Trophoblast cell (in vitro differentiated cells and primary cell): ENCODE results near the gene TMEM248.
A peak's percentile ranks its signal among the peaks of the same experiment; 100 is the strongest.

Source experiments
- DNase-seq, 2 donors: peaks; one replicate each; pipeline ENCODE4 v3.0.0-alpha.2; 2016
- H2AFZ ChIP-seq: 2 replicates; pipeline ENCODE4 v1.6.1; 2013; ENCODE audit warnings: low read length, moderate library complexity, mild to moderate bottlenecking; ENCODE audit not compliant: insufficient read depth, poor library complexity
- H2AK5ac ChIP-seq: 2 replicates; pipeline ENCODE4 v1.6.1; 2013; ENCODE audit warnings: mild to moderate bottlenecking, low read length
- H2BK120ac ChIP-seq: 2 replicates; pipeline ENCODE4 v1.6.1; 2013; ENCODE audit warnings: low read length, mild to moderate bottlenecking, moderate library complexity; ENCODE audit not compliant: insufficient read depth, poor library complexity
- H2BK12ac ChIP-seq: 2 replicates; pipeline ENCODE4 v1.6.1; 2013; ENCODE audit warnings: mild to moderate bottlenecking, low read length, moderate library complexity
- H2BK5ac ChIP-seq: 2 replicates; pipeline ENCODE4 v1.6.1; 2013; ENCODE audit warnings: low read length, low read depth, moderate library complexity, mild to moderate bottlenecking; ENCODE audit not compliant: poor library complexity
- H3K14ac ChIP-seq: 2 replicates; pipeline ENCODE4 v1.6.1; 2013; ENCODE audit warnings: mild to moderate bottlenecking, low read length
- H3K18ac ChIP-seq: 2 replicates; pipeline ENCODE4 v1.6.1; 2013; ENCODE audit warnings: mild to moderate bottlenecking, low read length
- H3K23ac ChIP-seq: 2 replicates; pipeline ENCODE4 v1.6.1; 2013; ENCODE audit warnings: low read length
- H3K27ac ChIP-seq: 2 replicates; pipeline ENCODE4 v1.5.1; 2013; ENCODE audit warnings: low read depth, mild to moderate bottlenecking, inconsistent platforms, low read length, moderate library complexity
- H3K27me3 ChIP-seq: 2 replicates; pipeline ENCODE4 v1.6.1; 2013; ENCODE audit warnings: inconsistent platforms, mild to moderate bottlenecking, low read length, moderate library complexity; ENCODE audit not compliant: insufficient read depth
- H3K36me3 ChIP-seq, 2 experiments: 1 replicate in 1 of 2; 2 replicates in 1 of 2; pipeline ENCODE4 v1.6.1; 2013; ENCODE audit warnings: low read length in 2 of 2, mild to moderate bottlenecking in 2 of 2, moderate library complexity in 1 of 2; ENCODE audit not compliant: insufficient read depth in 2 of 2, control insufficient read depth in 1 of 2
- H3K4ac ChIP-seq: 2 replicates; pipeline ENCODE4 v1.6.1; 2013; ENCODE audit warnings: low read depth, mild to moderate bottlenecking, low read length, moderate library complexity
- H3K4me1 ChIP-seq, 2 experiments: 1 replicate in 1 of 2; 2 replicates in 1 of 2; pipeline ENCODE4 v1.6.1; 2013; ENCODE audit warnings: low read length in 2 of 2, mild to moderate bottlenecking in 2 of 2, moderate library complexity in 1 of 2; ENCODE audit not compliant: insufficient read depth in 2 of 2, control insufficient read depth in 1 of 2
- H3K4me2 ChIP-seq: 2 replicates; pipeline ENCODE4 v1.6.1; 2013; ENCODE audit warnings: inconsistent platforms, mild to moderate bottlenecking, low read length, moderate library complexity
- H3K4me3 ChIP-seq: 2 replicates; pipeline ENCODE4 v1.5.1; 2013; ENCODE audit warnings: mild to moderate bottlenecking, low read depth, low read length, inconsistent platforms
- H3K79me1 ChIP-seq: one replicate; pipeline ENCODE4 v1.6.1; 2013; ENCODE audit warnings: low read length
- H3K79me2 ChIP-seq: 2 replicates; pipeline ENCODE4 v1.6.1; 2013; ENCODE audit warnings: low read length, mild to moderate bottlenecking; ENCODE audit not compliant: control insufficient read depth, insufficient read depth, poor library complexity
- H3K9ac ChIP-seq: 2 replicates; pipeline ENCODE4 v1.6.1; 2013; ENCODE audit warnings: mild to moderate bottlenecking, low read length
- H3K9me3 ChIP-seq: 2 replicates; pipeline ENCODE4 v1.6.1; 2013; ENCODE audit warnings: low read depth, mild to moderate bottlenecking, control low read depth, inconsistent platforms, low read length; ENCODE audit not compliant: insufficient read depth
- H4K12ac ChIP-seq: 2 replicates; pipeline ENCODE4 v1.6.1; 2013; ENCODE audit warnings: low read depth, mild to moderate bottlenecking, low read length, moderate library complexity
- H4K8ac ChIP-seq: 2 replicates; pipeline ENCODE4 v1.6.1; 2013; ENCODE audit warnings: low read depth, mild to moderate bottlenecking, low read length, moderate library complexity
- H4K91ac ChIP-seq: one replicate; pipeline ENCODE4 v1.6.1; 2013; ENCODE audit warnings: low read depth, mild to moderate bottlenecking, low read length, moderate library complexity
- WGBS: extraction: QIAGEN DNeasy Blood & Tissue Kit; methylation state at CpG from one replicate; pipeline ENCODE4 v1.1.7; 2013; ENCODE audit warnings: missing lambda C conversion rate; ENCODE audit not compliant: insufficient read length, insufficient coverage; ENCODE audit errors: extremely low coverage; 5-methylcytosine and 5-hydroxymethylcytosine counted together

The TMEM248 gene

DNA sequence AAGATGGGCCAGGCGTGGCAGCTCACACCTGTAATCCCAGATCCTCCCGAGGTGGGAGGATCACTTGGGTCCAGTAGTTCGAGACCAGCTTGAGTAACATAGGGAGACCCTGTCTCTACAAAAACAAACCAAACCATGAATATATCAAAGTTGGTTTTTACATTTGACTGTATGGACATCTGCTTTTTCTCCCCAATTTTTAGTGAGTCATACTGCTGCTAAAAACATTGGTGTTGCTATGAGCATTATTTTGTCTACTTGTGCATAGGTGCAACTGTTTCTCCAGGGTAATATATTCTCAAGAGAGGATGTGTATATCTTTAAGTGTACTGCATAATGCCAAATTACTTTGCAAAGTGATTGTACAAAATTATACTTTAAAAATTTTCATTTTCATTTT lies 769 bp upstream of the TMEM248 start:
- H4K91ac ChIP-seq: no peak overlapping the region
- H2AK5ac ChIP-seq: no peak overlapping the region
- no peak overlapping the region for H2BK5ac ChIP-seq
- peaks cover 5 to 8% of the 10 kb centered on the region in 2 experiments for H3K4me1 ChIP-seq
- no peak overlapping the region for H3K18ac ChIP-seq
- no peak overlapping the region for H4K12ac ChIP-seq
- H3K79me1 ChIP-seq: peaks cover 8% of the 10 kb centered on the region
- H2BK12ac ChIP-seq: no peak overlapping the region
- H3K36me3 ChIP-seq: peaks cover 4 to 6% of the 10 kb centered on the region in 2 experiments
- no peak overlapping the region for H3K4me3 ChIP-seq
- no peak overlapping the region for H2AFZ ChIP-seq
- H3K27ac ChIP-seq: no peak overlapping the region
- H3K79me2 ChIP-seq: peaks cover 10% of the 10 kb centered on the region
- H3K23ac ChIP-seq: no peak overlapping the region
- H3K14ac ChIP-seq: no peak overlapping the region
- H2BK120ac ChIP-seq: no peak overlapping the region
- WGBS: no CpG with 5 or more reads among the region's 3 CpGs
- peaks cover 3% of the 10 kb centered on the region for H3K9me3 ChIP-seq
- no peak overlapping the region for H3K4me2 ChIP-seq
- no peaks in the 10 kb centered on the region for H3K27me3 ChIP-seq
- peak overlapping the region; percentile 58 for H4K8ac ChIP-seq
- no peak for DNase-seq
- H3K9ac ChIP-seq: no peak overlapping the region
- no peak overlapping the region for H3K4ac ChIP-seq

DNA sequence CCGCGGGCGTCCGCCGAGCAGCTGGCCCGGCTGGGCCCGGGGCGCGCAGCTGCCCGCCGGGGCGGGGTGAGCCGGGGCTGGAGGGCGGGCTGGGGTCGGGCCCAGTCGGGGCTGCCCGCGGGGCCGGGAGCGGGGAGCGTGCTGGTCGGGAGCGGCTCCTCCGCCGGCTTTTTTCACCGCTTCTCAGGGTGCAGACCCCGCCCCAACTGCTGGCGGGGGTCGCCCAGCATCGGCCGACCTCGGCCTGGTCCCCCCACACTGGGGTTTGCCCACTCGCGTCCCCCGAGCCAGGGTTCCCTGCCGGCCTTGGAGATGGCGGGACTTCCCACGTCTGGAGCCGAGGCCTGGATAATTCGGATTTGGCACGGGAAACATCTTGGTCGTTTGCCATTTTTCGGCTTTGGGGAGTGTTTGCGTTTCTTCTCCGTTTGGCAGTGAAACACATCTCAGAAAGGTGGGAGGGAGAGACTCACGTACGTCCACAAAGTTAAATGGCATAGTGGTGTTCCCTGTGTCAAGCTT lies 432 bp downstream of the TMEM248 start:
- Histone ChIP-seq H3K14ac (peak overlapping the region; percentile 98), H4K12ac (peak overlapping the region; percentile 89), H3K18ac (peak overlapping the region; percentile 76), H2AFZ (peak overlapping the region; percentile 79), H3K4me1 (peaks cover 5 to 8% of the 10 kb centered on the region in 2 experiments), H4K91ac (peak overlapping the region; percentile 44), H2AK5ac (peak overlapping the region; percentile 80), H2BK120ac (peak overlapping the region; percentile 86), H3K27ac (peak overlapping the region; percentile 25), H3K23ac (no peak overlapping the region), H3K9ac (peak overlapping the region; percentile 96), H2BK12ac (no peak overlapping the region), H3K4ac (peak overlapping the region; percentile 99), H3K4me3 (peak overlapping the region; percentile 86), H3K27me3 (no peaks in the 10 kb centered on the region), H4K8ac (peak overlapping the region; percentile 98), H3K36me3 (peaks cover 4 to 6% of the 10 kb centered on the region in 2 experiments), H3K79me1 (peaks cover 8% of the 10 kb centered on the region), H3K4me2 (peak overlapping the region; percentile 72), H3K79me2 (peaks cover 10% of the 10 kb centered on the region), H2BK5ac (peak overlapping the region; percentile 37), H3K9me3 (peaks cover 3% of the 10 kb centered on the region)
- no CpG with 5 or more reads among the region's 47 CpGs for WGBS
- DNase-seq: peak in 1 of 2 donors; percentile 31

DNA sequence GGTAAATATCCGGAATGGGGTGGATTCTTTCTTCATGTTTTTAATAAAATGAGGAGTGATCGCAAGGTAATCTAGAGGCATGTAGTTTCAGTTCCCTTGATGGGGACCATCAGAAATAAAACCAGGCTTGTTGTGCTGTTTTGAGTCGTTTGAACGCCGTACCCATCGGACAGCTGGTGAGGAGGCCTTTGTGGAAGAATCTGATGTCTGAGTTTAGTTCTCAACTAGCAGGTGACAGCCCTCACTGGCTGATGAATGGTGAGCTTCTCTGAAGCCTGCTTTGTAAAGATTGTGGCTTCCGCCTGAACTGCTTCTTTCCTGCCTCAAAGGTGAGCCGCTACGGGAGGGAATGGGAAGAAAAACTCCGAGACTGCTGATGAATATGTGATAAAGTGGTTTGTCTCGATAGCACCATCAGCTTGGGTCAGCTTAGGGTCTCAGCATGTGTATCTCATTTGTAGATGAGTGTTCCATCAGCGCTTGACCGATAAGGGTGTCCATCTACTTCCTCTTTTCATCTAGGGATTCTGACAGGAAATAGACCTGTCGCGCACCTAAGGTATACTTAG lies 977 bp downstream of the TMEM248 start:
- Histone ChIP-seq H2BK5ac (no peak overlapping the region), H3K9me3 (peaks cover 3% of the 10 kb centered on the region), H3K18ac (no peak overlapping the region), H3K4me2 (peak overlapping the region; percentile 72), H2AFZ (no peak overlapping the region), H2AK5ac (no peak overlapping the region), H2BK120ac (no peak overlapping the region), H3K4me1 (peaks cover 5 to 8% of the 10 kb centered on the region in 2 experiments), H4K12ac (no peak overlapping the region), H3K27me3 (no peaks in the 10 kb centered on the region), H3K23ac (no peak overlapping the region), H3K79me1 (peaks cover 8% of the 10 kb centered on the region), H2BK12ac (no peak overlapping the region), H3K4ac (peak overlapping the region; percentile 99), H3K14ac (peak overlapping the region; percentile 98), H3K79me2 (peaks cover 10% of the 10 kb centered on the region), H3K9ac (peak overlapping the region; percentile 96), H3K36me3 (peaks cover 4 to 6% of the 10 kb centered on the region in 2 experiments), H3K27ac (no peak overlapping the region), H4K91ac (peak overlapping the region; percentile 44), H4K8ac (no peak overlapping the region), H3K4me3 (peak overlapping the region; percentile 86)
- WGBS: no CpG with 5 or more reads among the region's 15 CpGs
- DNase-seq: peak; percentile 12 to 41

DNA sequence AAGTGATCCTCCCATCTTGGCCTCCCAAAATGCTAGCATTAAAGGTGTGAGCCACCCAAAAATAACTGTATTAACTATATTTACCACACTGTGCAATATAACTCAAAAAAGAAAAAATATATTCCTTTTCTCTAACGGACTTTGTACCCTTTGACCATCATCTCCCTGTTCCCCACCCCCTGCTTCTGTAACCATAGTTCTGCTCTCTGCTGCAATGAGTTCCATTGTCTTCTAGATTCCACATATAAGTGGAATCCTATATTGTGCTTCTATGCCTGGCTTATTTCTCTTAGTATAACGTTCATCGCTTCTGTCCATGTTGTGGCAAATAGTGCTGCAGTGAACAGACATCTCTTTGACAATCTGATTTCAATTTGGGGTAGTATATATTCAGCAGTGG lies 4.2 kb downstream of the TMEM248 start:
- Histone ChIP-seq H2BK120ac (no peak overlapping the region), H3K9me3 (peaks cover 3% of the 10 kb centered on the region), H3K4me2 (no peak overlapping the region), H4K8ac (no peak overlapping the region), H3K79me2 (peaks cover 12% of the 10 kb centered on the region), H3K18ac (no peak overlapping the region), H3K27ac (no peak overlapping the region), H2AFZ (no peak overlapping the region), H3K4me1 (peaks cover 5 to 8% of the 10 kb centered on the region in 2 experiments), H3K4me3 (no peak overlapping the region), H3K23ac (no peak overlapping the region), H2BK5ac (no peak overlapping the region), H4K91ac (no peak overlapping the region), H3K27me3 (no peaks in the 10 kb centered on the region), H3K4ac (peak overlapping the region; percentile 19), H3K14ac (no peak overlapping the region), H4K12ac (no peak overlapping the region), H3K36me3 (peaks cover 4 to 7% of the 10 kb centered on the region in 2 experiments), H2AK5ac (no peak overlapping the region), H3K79me1 (peaks cover 9% of the 10 kb centered on the region), H2BK12ac (no peak overlapping the region), H3K9ac (no peak overlapping the region)
- no CpG with 5 or more reads among the region's 3 CpGs for WGBS
- no peak for DNase-seq
